Measurements from ENCODE around the gene WDR49.
"Not testable (repeated sequence)": the region's sequence is repeated elsewhere in the genome, so short reads cannot be mapped to it uniquely, and the experiment has no call there.

Gene WDR49

DNA sequence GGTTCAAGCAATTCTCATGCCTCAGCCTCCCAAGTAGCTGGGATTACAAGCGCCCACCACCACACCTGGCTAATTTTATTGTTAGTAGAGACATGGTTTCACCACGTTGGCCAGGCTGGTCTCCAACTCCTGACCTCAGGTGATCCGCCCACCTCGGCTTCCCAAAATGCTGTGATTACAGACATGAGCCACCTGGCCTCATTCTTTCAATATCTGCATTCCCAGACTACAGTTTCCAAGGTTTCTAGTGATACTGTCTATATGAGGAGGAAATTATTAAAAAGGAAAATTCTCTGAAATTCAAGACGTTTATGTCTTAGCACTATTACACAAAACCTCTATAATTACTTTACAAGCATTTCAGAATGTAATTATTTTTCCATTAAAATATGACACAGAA, 39.5 kb downstream of the WDR49 start:
- DNase-seq (ENCODE audit: low spot score): not testable (repeated sequence)

DNA sequence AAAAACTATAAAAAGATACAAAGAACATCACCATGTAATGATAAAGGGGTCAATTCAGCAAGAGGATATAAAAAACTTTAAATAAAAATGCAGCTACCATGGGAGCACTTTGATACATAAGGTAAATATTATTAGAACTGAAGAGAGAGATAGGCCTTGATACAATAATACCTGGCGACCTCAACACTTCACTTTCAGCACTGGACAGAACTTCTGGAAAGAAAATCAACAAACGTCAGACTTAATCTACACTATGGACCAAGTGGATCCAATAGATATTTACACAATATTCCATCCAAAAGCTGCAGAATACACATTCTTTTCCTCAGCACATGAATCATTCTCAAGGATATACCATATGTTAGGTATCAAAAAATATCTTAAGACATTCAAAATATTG, 42.0 kb downstream of the WDR49 start:
- no peak for DNase-seq (ENCODE audit: low spot score)

DNA sequence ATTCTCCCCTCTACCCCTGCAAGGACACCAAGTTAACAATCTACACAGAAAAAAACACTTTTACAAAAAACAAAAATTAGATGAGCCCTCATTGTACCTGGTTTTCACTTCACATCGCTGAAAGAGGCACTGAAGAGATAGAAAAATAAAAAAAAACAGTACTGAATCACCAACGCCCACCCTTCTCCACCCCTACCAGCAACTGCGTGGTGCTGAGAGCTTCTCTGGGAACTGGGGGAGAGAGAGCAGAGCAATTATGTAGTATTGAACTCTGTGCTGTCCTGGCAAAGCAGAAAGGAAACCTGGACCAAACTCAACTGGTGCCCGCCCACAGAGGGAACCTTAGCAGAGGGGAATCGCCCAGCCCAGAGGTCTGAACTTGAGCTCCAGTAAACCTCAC, 44.6 kb downstream of the WDR49 start:
- no peak for DNase-seq (ENCODE audit: low spot score)

DNA sequence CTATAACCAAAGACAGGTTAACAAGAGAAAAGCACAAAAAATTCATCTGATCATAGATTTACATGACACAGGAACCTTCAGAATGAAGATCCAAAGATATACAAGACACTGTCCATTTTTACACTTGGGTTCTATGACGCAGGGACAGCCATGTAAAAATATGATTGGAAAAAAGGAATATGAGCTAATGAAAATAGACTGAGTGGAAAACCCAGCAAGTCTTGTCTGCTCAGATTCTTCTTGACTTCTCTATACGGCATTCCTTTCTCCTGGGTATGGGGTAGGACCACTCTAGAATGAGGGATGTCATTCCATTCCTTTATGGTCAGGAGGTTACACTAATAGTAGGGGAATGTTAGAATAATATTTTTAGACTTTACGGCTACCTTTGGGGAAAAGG, 46.9 kb downstream of the WDR49 start:
- DNase-seq (ENCODE audit: low spot score): no peak

DNA sequence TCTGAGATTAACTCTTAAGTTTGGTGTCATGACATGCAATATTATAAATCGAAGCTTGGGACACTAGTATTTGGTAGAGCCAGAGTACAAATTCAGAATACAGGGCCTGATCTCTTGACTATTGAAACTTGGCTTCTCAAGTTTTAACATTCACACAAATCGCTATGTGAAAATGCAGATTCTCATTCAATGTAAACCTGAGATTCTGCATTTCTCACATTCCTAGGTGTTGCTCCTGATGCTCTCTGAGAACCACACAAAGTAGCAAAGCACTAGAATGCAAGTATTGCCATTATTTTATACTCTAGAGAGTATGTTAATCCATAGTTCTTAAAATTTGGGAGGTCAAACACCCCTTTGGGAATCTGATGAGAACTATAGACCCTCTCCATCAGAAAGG, 47.9 kb downstream of the WDR49 start:
- no peak for DNase-seq (ENCODE audit: low spot score)

DNA sequence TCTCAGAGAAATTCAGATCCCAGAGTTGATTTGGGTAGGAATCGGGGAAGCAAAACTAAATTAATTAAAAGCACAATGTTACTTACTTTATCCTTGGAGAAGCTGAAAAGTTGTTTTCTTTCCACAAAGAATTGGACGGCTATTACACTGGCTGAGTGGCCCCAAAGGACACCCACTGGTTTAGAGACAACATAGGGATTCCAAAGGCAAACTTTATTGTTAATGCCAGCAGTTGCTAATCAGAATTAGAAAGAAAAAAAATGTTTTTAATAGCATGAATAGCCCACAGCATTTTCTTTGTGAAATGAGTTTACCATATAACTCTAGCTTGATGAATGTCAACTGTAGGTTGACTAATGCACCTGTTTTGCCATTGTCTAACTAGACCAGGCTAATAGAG, 51.7 kb downstream of the WDR49 start:
- no peak for DNase-seq (ENCODE audit: low spot score)

DNA sequence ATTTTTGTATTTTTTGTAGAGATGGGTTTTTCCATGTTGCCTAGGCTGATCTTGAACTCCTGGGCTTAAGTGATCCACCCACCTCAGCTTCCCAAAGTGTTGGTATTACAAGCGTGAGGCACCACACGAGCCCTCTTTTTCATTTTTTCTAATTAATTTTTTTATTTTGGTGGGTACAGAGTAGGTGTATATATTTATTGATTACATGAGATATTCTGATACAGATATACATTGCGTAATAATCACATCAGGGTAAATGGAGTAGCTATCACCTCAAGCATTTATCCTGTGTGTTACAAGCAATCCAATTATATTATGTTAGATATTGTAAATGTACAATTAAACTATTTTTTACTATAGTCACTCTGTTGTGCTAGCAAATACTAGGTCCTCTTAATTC, 66.1 kb downstream of the WDR49 start:
- no peak for DNase-seq (ENCODE audit: low spot score)

DNA sequence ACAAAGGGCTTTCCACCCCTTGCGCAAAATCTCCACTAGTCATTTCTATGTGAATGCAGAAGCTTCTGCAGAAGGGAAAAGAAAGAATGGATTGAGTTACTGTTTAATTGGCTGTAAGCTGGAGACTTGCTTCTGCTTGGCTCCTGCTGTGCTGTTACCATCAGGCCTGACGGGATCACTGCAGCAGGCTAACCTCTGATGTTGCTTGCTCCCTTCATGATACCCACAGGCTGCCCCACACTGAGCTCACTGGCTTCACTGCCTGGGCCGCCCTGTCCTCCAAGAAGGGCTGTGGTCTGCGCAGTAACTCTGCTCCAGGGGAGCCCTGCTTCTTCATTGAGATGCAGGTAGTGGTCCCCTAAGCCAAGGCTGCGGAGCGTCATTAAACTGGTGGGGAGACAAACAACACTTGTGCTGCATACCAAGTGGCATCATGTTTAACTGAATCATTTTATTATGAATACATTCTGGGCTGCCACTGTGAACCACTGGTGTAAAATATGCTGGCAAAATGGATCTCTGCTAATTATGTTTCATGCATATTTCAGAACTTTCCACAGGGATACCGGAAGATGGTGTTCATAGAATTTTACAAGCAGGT, 78.6 kb downstream of the WDR49 start:
- DNase-seq (ENCODE audit: low spot score): no peak

DNA sequence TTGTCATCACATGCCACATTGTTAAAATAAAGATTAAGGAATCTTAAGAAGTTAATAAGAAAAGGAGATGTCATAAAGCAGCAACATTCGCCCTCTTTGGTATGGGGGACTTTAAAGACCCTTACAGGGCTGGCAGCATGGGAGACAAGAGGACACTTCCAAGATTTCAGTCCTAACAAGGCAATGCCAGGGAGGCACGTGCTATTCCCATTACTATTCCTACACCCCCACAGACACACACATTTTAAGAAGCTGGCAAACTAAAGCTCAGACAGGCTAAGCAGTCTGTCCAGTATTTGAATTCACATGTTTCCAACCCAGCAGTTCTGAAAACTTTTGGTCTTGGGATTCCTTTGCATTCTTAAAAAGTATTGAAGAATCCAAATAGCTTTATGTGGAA, 80.8 kb downstream of the WDR49 start:
- DNase-seq (ENCODE audit: low spot score): no peak

DNA sequence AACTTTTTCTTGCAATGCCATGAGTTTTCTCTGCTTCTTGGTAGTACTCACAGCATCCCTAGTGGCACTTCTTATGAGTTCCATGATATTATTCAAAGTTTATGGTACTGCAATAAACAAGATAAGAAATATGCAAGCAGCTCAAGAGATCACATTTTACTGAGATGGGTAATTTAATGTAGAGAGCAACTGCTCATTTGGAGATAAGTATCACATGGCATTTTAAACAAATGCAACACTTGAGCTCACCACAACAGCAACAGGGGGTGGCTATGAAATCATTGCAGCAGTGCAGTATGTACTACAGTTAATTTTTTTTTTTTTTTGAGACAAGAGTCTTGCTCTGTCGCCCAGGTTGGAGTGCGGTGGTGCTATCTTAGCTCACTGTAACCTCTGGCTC, 85.1 kb downstream of the WDR49 start:
- DNase-seq (ENCODE audit: low spot score): no peak

DNA sequence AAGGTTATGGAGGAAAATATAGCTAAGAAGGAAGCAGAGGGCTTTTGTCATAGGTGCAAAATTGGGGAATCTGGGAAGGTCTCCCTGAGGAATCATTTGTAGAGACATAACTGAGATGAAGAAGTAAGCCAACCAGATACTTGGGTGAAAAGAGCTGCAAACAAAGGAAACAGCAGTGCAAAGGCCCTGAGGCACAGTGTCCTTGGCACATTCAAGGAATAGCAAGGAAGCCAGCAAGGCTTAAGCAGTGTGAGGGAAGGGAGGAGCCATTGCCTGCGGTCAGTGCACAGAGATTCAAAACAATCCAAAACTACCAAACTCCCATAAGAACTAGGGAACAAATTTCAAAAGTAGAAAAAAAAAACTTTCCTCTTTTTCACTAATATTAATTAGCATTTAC, 88.3 kb downstream of the WDR49 start:
- DNase-seq (ENCODE audit: low spot score): no peak

DNA sequence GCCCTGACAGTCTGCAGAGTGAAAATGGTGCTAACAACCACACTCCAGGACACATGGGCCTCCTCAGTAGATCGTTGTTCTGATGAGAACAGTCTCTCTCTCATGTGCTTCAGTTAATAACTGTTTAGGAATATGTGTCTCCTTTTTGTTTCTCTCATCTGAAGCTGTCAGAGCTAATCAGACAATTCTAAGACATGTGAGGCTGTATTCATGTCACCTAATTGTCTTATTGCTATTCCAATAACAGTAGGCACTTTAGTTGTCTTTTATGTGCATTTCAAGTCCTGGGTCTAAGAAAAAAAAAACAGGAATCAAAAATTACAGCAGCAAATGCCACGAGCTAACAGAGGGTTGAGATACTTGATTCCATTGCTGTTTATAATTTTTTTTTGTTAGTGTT, 89.1 kb downstream of the WDR49 start:
- DNase-seq (ENCODE audit: low spot score): no peak

DNA sequence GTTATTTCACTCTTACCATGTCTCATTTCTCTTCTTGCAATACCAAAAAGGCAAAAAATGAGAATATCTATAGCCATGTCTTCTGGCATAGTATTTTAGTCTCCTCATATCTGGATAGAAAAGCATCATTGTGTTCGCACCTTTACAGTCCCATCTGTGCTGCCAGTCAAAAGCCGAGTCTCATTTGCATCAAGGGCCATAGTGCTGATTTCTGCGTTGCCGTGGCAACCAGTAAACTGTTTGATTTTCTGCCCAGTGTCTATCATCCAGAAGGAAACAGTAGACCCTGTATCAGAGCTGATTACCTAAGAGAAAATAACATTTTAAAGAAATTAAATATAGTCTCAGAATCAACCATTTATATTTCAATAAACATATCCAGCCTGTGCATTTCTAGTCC, 93.8 kb downstream of the WDR49 start:
- no peak for DNase-seq (ENCODE audit: low spot score)

DNA sequence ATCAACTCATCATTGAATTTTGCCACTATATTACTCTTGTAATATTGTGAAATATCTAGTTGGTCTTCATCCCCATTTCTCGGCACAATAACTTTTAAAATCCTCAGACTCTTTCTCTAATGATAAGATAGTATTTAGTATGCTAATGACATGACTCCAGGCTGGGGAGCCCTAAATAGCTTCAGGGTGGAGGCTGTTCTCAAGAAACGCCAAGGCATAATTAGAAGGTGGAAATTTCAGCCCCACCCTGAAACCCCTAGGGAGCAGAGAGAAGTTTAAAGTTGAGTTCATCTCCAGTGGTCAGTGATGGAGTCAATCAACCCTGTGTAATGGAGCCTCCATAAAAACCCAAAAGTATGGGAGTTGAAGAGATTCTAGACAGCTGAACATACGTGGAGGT, 98.8 kb downstream of the WDR49 start:
- DNase-seq (ENCODE audit: low spot score): no peak

DNA sequence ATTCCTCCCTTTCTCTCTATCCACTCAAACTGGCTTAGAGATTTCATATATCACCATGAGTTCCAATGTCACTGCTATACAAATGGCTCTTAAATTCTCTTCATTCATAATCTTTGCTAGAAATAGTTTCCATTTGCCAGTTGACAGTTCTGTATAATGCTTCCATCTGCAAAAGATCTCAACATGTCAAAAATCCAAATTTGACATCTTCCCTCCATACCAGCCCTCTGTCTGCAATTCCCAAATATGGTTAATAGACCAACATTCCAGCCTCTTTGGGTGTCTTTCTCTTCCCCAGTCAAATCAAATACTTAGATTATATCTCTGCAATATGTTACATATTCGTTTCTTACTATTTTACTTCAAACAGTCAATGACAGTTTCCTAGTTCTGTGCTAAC, 115.7 kb downstream of the WDR49 start:
- no peak for DNase-seq (ENCODE audit: low spot score)

DNA sequence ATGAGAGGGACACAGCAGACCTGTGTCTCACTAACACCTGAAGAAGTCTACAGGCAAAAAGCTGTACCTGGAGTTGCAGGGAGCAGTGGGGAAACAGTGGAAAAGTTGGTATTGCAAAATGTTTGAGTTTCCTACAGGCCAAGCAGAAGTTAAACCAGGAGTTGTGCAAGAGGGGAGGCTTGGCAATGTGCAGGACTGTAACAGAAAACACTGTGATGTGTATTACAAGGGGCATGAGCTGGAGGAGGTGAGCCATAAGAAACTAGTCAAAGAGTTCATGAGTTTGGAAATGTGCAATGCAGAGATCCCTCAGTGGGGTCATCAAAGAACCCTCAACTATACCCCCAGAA, 132.8 kb downstream of the WDR49 start:
- no peak for DNase-seq (ENCODE audit: low spot score)

DNA sequence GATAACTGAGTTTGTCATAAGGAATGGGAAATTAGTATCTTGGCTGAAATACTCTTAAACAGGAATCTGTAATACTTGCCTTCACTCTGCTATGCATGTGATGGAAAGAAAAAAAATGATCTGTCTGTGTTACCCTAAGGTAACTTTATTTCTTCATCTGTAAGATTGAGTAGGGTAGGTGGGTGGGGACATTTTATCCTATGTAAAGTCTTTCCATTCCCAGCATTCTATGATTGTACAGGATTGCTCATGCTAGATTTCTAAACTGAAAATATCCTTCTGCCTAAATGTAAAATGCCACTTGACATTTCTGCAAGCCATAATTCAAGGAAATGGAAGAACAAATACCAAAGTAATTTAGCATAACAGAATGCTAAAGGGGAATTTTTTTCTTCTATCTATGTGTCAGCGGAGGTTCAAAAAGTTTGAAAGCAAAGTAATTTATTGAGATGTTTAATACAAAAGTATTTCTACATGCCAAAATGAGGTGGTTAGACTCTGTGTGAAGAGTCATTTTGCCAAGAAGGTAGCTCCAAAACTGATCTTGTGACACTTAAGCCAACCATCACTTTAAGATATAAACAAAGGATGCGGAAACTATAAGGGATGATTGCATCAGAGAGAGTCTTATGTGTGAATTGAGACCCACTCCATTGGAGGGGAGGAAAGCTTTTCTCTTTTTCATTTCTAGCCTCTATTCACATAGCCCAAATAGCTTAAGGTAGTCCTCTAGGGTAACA, 133.3 kb downstream of the WDR49 start:
- DNase-seq (ENCODE audit: low spot score): no peak

DNA sequence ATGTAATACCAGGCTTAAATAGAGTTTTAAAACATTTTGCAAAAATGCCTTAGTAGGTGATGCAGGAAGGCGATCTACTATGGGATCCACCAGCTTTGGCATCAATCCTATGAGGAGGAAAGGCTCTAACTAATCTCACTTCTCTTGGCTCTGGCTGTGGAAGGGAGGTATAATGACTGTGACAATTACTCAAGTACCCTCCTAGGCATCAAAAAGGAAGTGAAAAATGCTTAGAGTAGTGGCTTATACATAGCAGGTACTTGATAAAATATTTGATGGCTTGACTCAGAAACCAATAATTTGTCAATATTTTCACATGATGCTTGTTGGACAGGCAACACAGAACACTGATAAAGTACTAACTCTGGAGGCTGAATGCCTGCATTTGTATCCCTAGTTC, 145.8 kb downstream of the WDR49 start:
- DNase-seq (ENCODE audit: low spot score): no peak

DNA sequence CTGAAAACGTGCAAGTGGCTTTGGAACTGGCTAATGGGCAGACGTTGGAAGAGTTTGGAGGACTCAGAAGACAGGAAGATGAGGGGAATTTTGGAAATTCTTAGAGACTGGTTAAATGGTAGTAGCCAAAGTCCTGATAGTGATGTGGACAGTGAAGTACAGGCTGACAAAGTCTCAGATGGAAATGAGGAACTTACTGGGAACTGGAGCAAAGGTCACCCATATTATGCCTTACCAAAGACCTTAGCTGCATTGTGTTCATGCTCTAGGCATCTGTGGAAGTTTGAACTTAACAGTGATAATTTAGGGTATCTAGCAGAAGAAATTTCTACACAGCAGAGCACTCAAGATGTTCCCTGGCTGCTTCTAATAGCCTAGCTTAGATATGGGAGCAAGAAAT, 151.3 kb downstream of the WDR49 start:
- DNase-seq (ENCODE audit: low spot score): no peak

DNA sequence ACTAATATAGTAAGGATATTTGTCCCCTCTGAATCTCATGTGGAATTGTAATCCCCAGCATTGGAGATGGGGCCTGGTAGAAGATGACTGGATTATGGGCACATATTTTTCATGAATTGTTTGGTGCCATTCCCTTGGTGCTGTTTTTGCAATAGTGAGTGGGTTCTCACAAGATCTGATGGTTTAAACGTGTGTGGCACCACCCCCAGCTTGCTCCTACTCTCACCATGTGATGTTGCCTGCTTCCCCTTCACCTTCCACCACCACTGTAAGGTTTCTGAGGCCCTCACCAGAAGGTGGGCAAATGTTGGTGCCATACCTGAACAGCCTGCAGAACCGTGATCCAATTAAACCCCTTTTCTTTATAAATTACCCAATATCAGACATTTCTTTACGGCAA, 151.8 kb downstream of the WDR49 start:
- DNase-seq (ENCODE audit: low spot score): no peak

DNA sequence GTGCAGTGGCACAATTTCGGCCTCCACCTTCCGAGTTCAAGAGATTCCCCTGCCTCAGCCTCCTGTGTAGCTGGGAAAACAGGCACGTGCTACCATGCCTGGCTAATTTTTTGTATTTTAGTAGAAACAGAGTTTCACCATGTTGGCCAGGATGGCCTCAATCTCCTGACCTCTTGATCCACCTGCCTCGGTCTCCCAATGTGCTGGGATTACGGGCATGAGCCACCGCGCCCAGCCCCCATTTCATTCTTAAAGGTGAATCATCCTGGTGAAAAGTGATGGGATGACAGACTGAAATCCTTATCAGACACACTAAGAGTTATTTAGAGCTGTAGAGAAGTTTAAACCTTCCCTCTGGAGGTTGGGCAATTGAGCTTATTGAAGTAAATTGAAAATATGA, 155.8 kb downstream of the WDR49 start:
- DNase-seq (ENCODE audit: low spot score): no peak

DNA sequence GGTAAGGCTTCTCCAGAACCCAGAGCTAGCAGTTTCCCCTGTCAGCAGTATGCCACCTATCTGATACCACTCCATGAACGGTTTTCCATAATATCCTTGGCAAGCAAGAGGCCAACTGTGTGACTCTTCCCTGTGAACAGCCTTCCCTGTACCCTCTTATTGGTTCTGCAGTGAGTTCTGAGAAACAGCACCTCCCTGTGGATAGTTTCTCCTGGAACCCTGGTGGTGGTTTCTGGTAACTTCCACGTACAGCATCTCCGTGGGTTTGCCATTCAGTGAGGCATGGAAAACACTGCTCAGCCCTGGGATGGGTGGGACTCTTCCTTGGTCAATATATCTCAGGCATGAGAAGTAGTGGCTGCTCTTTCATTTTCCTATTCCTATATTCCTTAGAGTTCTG, 160.5 kb downstream of the WDR49 start:
- DNase-seq (ENCODE audit: low spot score): no peak

DNA sequence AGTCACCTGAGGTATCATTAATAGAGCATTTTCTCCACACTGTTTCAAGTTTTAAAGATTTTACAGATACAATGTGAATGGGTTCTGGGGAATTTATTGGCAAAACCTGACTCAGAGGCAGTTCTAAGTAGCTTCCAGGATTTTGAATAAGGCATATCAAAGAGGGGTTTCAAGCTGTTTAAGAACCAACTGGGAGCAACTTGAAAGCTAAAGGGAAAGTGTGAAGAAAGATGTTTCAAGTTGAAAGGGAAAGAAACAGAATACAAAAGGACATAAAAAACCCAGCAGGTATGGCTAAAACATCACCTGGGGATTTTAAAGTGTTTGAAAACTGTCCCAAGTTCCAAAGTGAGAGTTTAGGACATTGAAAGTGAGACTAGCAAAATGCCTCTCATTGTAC, 162.1 kb downstream of the WDR49 start:
- DNase-seq (ENCODE audit: low spot score): no peak

DNA sequence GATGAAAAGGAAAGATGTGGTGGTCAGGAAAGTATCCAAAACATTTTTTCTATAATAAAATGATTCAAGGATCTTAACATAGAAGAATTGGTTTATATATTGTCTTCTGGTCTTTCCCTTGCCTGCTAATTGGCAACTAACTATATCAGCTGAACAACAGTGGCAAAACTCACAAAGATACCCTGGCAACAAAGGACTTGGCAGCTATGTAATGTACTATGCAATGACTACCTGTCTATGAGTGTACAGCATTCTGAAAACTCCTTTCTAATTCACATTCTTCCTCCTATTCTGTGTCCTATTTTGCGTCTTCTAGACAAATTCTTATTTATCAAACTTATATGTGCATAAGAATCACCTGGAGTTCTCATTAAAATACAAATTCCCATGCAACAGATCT, 164.2 kb downstream of the WDR49 start:
- no peak for DNase-seq (ENCODE audit: low spot score)

Measured in activated CD4-positive, alpha-beta T cell treated with anti-CD3 and anti-CD28 coated beads, Interleukin-2, Interleukin-4, amounts not matched to agents 100 ng/mL and 50 ng/mL, durations not matched to agents 16 hours and 8 hours (primary cell).